Transverse colon (tissue), 4 donors: ENCODE results near the gene GNAI3.

Experiments
- CTCF ChIP-seq, 5 experiments: fragments of 200-600 bp in 3 of 5; fragments of 450-650 bp in 2 of 5; sonication (generic) in 3 of 5; IDR thresholded peaks; 1 replicate in 2 of 5; 2 replicates in 3 of 5; pipeline ENCODE4 v1.5.1; 2016 to 2017; ENCODE audit warnings: antibody characterized with exemption in 5 of 5, inconsistent platforms in 3 of 5, mild to moderate bottlenecking in 2 of 5, moderate library complexity in 1 of 5
- POLR2A ChIP-seq: fragments of 450-650 bp; IDR thresholded peaks from one replicate; pipeline ENCODE4 v1.6.1; 2016; ENCODE audit warnings: antibody characterized with exemption, mild to moderate bottlenecking, moderate library complexity
- POLR2AphosphoS5 ChIP-seq, 3 donors: sonication (generic); formaldehyde crosslinking; IDR thresholded peaks; one replicate each; pipeline ENCODE4 v1.6.1; 2016; ENCODE audit warnings: antibody characterized with exemption in 3 of 3

- TF ChIP-seq CTCF (IDR thresholded peaks at IDR 0.05) (no peak), POLR2A (no peak), POLR2AphosphoS5 (IDR thresholded peaks at IDR 0.05) (no peak)
Measured at GRCh38 chr1:109534307-109534858, 14.0 kb upstream of the GNAI3 start.
